ENCODE results near the gene SPSB2.

Gene SPSB2

DNA sequence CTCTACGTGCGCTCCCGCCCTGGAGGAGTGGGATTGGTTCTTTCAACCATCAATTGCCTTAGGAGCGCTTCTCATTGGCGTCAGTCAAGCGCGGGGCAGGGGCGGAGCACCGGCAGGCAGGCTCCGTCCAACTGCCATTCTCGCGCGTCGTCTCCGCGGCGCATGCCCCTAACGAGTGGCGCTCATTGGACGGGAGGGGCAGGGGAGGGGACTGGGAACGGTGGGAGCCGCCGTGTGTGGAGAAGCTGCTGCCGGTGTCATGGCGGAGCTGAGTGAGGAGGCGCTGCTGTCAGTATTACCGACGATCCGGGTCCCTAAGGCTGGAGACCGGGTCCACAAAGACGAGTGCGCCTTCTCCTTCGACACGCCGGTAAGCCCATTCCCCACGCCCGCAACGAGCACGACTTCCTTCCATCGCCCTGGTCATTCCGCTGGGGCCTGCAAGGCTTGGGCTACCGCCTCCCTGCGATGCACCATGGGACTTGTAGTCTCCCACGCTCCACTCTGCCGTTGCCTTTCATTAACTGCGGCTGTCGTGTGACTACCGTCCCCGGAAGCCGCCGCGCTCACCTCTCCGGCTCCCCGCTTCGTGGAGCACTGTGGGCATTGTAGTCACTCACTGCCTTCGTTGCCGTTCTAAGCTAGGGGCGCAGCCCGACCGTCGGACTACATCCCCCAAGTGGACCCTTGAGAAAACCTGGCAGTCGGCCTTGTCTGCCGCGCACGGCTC is 21.0 kb downstream of the SPSB2 start, which contains the start of gene USP5:
Gene USP5, plus strand, starts transcription at position 230 of the 730 bp plus-strand sequence. Its CDS starts 30 bp downstream, at position 260.
- DNase-seq (ENCODE audit: low read depth in 2 of 2), result peak; percentile 92 to 95

GRCh38 chr12:6851153-6851920 is 21.8 kb downstream of the SPSB2 start, which contains the start of gene CDCA3:
TSS of gene CDCA3 (minus strand) at chr12:6851286. CDS start at chr12:6850952, 334 bp downstream.
- DNase-seq (ENCODE audit: low read depth in 2 of 2), result peak; percentile 72 to 84

DNA sequence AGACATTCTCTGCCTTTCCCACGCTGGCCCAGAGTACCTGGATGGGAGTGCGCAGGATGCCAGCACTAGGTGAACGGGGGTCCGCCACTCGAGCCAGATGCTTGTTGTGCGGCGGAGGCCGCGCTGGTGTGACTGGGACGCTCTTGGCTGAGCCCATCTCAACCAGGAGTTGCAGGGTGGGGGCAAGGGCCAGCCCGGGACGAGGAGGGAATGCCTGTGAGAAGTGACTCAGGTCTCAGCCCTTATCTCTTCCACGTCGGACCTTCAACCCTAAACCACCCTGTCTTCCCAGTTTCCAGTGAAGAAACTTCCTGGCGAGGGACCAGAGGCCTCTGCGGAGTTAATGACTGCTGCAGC is 22.3 kb downstream of the SPSB2 start:
- no peak for DNase-seq (ENCODE audit: low read depth in 2 of 2)

GRCh38 chr12:6849976-6850560 is 23.0 kb downstream of the SPSB2 start:
- DNase-seq (ENCODE audit: low read depth in 2 of 2), result no peak

DNA sequence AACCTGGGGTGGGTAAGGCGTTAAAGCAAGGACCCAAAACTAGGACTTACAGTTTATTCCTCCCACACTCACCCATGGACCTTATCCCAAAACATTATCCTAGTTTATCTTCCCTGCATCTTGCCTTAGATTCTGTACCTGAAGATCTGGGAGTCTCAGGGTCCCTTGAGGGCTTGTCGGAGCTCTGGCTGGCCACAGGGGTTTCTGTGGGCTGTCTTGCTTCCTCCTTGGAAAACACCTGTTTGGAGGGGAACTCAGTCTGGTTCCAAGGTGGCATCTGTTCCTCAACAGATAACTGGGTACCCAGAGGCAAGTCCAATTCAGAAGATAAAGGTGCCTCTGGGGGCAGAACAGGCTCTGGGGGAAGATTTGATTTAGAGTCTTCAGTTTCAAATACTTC is 23.7 kb downstream of the SPSB2 start:
- no peak for DNase-seq (ENCODE audit: low read depth in 2 of 2)

DNA sequence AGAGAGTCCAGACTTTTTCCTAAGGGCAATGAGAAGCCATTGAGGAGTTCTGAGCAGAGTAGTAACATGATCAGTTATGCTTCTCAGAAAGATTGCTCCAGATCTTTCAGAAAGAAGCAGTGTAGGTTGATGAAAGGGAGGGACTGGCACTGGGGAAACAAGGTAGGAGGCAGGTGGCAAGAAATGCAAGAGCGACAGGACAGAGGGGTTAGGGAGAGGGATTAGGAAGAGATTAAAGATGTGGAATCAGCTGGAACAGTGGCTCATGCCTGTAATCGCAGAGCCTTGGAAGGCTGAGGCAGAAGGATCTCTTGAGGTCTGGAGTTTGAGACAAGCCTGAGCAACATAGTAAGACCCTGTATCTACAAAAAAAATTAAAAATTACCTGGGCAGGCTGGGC is 25.4 kb downstream of the SPSB2 start:
- DNase-seq (ENCODE audit: low read depth in 2 of 2), result no peak

DNA sequence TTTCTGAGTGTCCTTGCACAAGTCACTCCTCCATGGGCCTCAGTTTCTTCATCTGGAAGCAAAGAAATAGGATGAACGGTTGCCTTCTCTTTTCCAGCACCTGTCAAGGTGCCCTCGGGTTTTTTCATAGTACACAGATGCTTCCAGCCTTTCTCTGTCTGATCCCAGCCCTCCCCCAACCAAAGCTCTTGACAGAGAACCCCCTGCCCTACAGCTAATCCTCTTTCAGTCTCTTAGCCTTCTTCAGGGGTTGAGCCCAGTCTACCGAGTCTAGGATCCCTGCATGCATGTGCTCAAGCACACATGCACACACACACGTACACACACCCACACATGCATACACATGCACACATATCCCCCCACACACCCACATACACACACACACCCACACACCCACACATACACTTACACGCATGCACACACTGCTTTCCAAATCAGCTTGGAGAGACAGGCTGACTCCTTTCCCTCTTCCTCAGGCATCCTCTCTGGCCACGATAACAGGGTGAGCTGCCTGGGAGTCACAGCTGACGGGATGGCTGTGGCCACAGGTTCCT is 26.7 kb downstream of the SPSB2 start:
- no peak for DNase-seq (ENCODE audit: low read depth in 2 of 2)

GRCh38 chr12:6845395-6845794 is 27.7 kb downstream of the SPSB2 start:
- DNase-seq (ENCODE audit: low read depth in 2 of 2), result no peak

GRCh38 chr12:6843118-6843902 is 29.8 kb downstream of the SPSB2 start:
- no peak for DNase-seq (ENCODE audit: low read depth in 2 of 2)

- no peak for DNase-seq (ENCODE audit: low read depth in 2 of 2)
These were observed 31.0 kb downstream of the SPSB2 start for GRCh38 chr12:6842075-6842474.

DNA sequence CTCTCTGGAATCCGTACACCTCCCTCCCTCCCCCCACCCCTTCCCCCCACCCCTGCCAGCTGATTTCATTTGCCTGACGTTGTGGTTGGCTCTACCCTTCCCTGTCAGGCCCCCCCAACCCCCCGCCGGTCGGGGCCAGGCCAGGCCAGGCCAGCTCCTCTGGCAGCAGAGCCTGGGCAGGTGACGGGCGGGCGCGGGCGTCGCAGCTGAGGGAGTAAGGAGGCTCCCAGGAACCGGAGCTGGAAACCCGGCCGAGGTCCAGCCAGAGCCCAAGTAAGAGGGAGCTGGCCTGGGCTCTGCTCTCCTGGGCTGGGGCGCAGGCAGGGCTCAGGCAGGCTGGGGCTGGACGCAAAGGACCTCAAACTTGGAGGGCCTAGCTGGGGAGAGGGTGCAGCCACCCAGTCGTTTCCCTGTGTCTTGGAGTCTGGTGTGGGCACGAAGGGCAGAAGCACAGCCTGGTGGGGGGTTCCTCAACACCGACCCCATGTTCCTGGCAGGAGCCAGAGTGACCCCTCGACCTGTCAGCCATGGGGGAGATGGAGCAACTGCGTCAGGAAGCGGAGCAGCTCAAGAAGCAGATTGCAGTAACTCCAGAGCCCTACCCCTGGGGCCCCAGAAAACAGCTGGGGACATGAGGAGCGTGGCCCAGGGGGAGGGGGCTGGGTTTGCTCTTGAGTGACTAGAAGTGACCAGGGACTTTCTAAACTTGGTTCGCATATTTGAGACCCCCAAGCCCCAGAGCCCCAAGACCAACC is 32.2 kb downstream of the SPSB2 start, which contains the start of gene GNB3:
Gene GNB3, plus strand, starts transcription at position 165 of the 755 bp plus-strand sequence. Its CDS starts 363 bp downstream, at position 528.
- DNase-seq (ENCODE audit: low read depth in 2 of 2), result no peak

GRCh38 chr12:6840330-6840729 is 32.8 kb downstream of the SPSB2 start:
- no peak for DNase-seq (ENCODE audit: low read depth in 2 of 2)

DNA sequence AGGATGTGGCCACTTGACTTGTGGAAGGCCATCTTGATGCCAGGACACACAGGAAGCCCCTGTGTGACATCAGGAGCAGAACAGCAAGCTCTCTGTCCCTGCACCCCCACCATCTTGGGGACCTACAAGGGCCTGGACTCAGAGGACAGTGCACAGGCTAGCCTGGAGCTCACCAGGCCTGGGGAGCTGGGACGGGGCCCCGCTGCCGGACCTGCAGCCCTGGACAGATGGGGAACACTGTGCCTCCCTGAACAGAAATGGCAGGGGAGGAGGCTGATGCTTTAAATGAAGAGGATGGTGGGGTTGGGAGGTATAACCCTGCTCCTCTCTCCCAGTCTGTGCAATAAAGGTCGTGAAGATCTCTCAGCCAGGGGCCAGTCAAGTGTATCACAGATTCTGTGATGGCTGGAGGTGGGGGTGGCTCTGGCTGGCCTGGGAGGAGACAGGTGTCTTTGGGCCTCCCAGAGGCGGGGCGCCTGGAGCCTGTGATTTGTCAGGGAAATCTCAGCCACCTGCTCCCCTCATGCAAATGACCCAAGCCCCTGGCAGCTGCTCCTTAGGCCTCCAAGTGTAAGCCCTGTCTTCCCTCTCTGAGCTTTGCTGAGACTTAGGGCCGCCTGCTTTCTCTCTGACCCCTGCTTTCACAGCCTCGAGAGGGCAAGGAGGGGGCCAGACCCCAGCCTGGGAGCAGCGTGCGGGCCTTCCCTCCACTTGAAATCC is 33.5 kb downstream of the SPSB2 start:
- DNase-seq (ENCODE audit: low read depth in 2 of 2), result no peak

DNA sequence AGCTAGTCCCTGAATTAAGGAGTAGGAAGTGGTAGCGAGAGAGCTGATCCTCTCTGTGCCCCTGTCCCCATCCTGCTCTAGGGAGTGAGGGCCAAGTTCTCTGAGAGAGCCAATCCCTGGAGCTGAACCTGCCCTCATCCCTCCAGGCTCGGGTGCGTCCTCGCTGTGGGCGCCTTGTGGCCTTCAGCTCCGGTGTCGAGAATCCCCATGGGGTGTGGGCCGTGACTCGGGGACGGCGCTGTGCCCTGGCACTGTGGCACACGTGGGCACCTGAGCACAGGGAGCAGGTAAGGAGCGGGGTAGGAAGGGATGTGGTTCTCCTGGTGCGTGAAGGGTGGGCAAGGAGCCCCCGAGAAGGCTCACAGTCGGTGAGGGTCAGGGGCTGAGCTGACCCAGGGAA is 34.2 kb downstream of the SPSB2 start:
- no peak for DNase-seq (ENCODE audit: low read depth in 2 of 2)

DNA sequence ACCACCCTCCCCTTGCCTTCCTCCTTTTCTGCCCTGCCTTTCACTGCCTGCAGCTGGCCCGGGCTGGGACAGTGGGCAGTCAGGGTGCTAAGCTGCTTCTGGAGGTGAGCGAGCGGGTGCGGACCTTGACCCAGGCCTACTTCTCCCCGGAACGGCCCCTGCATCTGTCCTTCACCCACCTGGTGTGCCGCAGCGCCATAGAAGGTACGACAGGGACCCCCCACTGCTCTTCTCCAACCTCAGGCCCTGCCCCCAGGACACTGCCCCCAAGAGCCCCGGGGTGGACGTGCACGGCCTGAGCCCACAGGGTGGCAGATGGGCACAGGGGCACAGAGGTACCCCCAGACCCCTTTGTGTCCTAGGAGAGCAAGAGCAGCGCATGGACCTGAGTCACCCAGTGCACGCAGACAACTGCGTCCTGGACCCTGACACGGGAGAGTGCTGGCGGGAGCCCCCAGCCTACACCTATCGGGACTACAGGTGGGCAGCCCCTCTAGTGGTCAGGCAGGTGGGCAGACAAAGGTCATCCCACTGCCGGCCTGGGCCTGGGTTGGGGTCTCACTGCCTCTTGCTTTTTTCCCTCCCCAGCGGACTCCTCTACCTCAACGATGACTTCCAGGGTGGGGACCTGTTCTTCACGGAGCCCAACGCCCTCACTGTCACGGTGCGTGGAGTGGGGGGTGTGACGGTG is 35.6 kb downstream of the SPSB2 start:
- no peak for DNase-seq (ENCODE audit: low read depth in 2 of 2)

- DNase-seq (ENCODE audit: low read depth in 2 of 2), result no peak
These were observed 36.3 kb downstream of the SPSB2 start for GRCh38 chr12:6836851-6837250.

GRCh38 chr12:6834873-6835272 is 38.2 kb downstream of the SPSB2 start:
- no peak for DNase-seq (ENCODE audit: low read depth in 2 of 2)

DNA sequence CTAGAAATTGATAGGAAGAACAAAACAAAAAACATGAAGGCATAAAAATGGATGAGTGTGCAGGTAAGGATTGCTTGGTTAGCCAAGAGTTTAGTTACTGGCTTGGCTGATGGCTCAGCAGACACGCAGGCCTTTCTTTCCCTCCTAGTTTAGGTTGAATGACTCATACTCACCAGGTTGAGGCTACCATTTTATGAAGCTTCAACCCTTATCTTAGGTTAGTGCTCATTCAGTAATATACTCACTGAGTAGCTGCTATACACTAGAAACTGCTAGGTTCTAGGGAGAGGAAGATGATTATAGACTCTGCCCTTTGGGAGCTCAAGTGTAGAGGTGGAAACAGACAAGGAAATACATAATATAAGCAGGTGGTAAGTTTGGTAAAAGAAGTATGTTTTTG is 38.8 kb downstream of the SPSB2 start:
- no peak for DNase-seq (ENCODE audit: low read depth in 2 of 2)

GRCh38 chr12:6833189-6833890 is 39.8 kb downstream of the SPSB2 start:
- DNase-seq (ENCODE audit: low read depth in 2 of 2), result no peak
